Measurements from ENCODE around the gene COMMD1.
A peak's percentile ranks its signal among the peaks of the same experiment; 100 is the strongest.
"Not testable (repeated sequence)": the region's sequence is repeated elsewhere in the genome, so short reads cannot be mapped to it uniquely, and the experiment has no call there.

The COMMD1 gene

DNA sequence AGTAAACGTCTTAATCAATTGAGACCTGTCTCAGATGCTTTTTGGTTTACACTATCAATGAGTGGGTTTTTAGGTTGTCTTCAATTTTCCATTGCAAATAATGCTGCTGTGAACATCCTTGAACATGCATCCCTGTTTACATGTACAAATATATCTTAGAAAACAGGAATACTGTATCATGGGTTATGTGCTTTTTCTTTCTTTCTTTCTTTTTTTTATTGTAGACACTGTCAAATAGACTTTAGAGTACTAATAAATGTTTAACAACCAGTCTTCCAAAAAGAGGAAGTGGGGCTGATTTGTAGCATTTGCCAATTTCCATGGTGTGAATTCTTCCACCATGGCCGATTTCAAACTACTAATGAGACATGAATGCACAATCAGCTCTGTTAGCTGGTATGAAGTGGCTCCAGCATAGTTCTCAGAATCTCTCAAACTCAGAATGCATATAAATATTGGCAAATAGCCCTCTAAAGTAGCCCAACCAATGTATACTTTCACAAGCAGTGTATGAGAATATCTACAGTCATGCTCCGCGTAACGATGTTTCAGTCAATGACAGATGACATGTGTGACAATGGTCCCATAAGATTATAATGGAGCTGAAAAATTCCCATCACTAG lies 240.1 kb downstream of the COMMD1 start:
- 98% methylated on average over 5 of the region's 5 CpGs for WGBS
- Histone ChIP-seq H3K27ac (ENCODE audit: low read depth, low read length) (no peak overlapping the region), H3K4me3 (ENCODE audit: low read length) (no peak overlapping the region), H3K9ac (ENCODE audit: low read depth, low read length) (no peak overlapping the region), H3K36me3 (ENCODE audit: insufficient read depth, low read length) (no peaks in the 10 kb centered on the region), H3K27me3 (ENCODE audit: insufficient read depth, low read length) (no peaks in the 10 kb centered on the region), H3K4me1 (ENCODE audit: insufficient read depth, low read length) (peaks cover 3% of the 10 kb centered on the region; the same call in 1 of the 2 replicates), H3K9me3 (ENCODE audit: insufficient read depth, low read depth, low read length) (no peaks in the 10 kb centered on the region)

DNA sequence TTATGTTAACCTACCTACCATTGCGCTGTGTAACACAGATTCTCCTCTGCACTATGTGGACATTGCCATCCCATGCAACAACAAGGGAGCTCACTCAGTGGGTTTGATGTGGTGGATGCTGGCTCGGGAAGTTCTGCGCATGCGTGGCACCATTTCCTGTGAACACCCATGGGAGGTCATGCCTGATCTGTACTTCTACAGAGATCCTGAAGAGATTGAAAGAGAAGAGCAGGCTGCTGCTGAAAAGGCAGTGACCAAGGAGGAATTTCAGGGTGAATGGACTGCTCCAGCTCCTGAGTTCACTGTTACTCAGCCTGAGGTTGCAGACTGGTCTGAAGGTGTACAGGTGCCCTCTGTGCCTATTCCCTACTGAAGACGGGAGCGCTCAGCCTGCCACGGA lies 241.3 kb downstream of the COMMD1 start:
- 100% methylated on average over 5 of the region's 7 CpGs for WGBS

DNA sequence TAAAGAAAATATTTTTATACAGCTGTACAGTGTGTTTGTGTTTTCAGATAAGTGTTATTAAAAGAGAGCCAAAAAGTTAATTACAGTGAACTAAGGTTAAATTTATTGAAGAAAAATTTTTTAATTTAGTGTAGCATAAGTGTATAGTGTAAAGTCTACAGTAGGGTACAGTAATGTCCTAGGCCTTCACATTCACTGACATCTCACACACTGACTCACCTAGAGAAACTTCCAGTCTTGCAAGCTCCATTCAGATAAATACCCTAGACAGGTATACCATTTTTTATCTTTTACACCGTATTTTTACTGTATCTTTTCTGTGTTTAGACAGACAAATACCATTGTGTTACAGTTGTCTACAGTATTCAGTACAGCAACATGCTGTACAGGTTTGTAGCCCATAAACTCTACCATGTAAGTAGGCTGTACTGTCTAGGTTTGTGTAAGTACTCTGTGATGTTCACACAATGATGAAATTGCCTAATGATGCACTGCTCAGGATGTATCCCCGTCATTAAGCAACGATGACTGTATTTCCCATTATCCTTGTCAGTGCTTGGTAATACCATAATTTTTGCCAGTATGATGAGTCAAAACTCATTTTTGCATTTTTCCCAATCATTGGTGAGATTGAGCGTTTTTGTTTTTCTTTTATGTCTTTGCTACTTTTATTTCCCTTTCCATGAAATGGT lies 242.3 kb downstream of the COMMD1 start:
- no peaks in the 10 kb centered on the region for H3K36me3 ChIP-seq (ENCODE audit: insufficient read depth, low read length)
- H3K4me1 ChIP-seq (ENCODE audit: insufficient read depth, low read length): peaks cover 20% of the 10 kb centered on the region
- no peaks in the 10 kb centered on the region for H3K27me3 ChIP-seq (ENCODE audit: insufficient read depth, low read length)
- no peaks in the 10 kb centered on the region for H3K9me3 ChIP-seq (ENCODE audit: insufficient read depth, low read depth, low read length)
- no peak overlapping the region for H3K4me3 ChIP-seq (ENCODE audit: low read length)
- WGBS: 97% methylated on average over 4 of the region's 4 CpGs
- H3K9ac ChIP-seq (ENCODE audit: low read depth, low read length): no peak overlapping the region
- H3K27ac ChIP-seq (ENCODE audit: low read depth, low read length): no peak overlapping the region

More for the DNA sequence above, 241.3 kb downstream of the COMMD1 start:
- not testable (repeated sequence) for H3K9ac ChIP-seq (ENCODE audit: low read depth, low read length); H3K36me3 ChIP-seq (ENCODE audit: insufficient read depth, low read length); H3K9me3 ChIP-seq (ENCODE audit: insufficient read depth, low read depth, low read length); H3K27ac ChIP-seq (ENCODE audit: low read depth, low read length); H3K4me3 ChIP-seq (ENCODE audit: low read length); H3K27me3 ChIP-seq (ENCODE audit: insufficient read depth, low read length)
- peaks cover 14% of the 10 kb centered on the region for H3K4me1 ChIP-seq (ENCODE audit: insufficient read depth, low read length)

DNA sequence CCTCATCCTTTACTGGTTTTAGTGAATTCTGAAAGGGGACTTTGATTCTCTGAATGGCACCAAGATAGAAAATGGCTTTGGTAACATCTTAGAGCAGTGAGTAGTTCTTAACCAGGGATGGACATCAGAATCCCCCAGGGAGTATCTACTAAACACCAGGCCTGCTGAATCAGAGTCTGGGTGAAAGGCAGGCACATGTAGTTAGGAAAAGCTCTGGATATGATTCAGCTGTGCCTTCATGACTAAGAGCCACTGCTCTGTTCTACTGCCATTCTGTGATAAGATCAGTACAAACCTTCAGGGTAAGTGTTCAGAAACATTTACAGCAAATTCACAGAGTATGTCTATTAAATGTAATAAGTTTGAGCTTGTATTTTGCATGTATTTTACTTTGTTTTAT lies 244.2 kb downstream of the COMMD1 start:
- H3K27ac ChIP-seq (ENCODE audit: low read depth, low read length): no peak overlapping the region

DNA sequence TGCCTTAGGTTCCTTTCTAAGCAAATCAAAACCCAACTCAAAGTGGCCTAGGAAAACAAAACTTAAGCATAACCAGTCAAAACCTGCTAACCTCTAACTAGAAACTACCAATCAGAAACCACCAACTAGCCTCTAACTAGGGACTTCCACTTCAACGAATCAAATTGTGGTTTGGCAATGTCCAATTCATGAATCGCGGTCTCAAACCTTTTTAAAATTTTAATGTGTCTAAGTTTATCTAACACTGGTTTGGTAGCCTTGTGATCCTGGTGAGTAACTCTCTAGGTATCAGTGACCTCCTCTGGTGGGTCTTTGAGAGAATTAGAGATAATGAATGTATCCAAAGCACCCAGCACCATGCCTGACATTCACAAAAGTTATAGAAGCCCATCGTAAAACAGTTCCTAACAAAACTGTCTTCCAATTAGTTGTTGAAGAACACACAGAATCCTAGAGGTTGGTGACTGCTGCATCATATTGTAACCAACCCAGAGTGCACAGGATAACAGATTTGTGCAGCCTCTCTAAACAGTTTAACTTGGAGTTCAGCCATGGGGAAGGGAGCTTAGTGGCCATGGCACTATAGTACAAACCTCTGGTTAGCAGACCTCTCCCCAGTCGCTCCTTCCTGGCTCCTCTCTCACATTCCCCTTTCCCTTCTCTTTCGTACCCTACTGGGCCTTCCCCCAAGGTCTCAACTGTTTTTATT lies 245.3 kb downstream of the COMMD1 start:
- peak overlapping the region; percentile 54 for H3K27ac ChIP-seq (ENCODE audit: low read depth, low read length)

More for the DNA sequence above, 244.2 kb downstream of the COMMD1 start:
- Histone ChIP-seq H3K4me3 (ENCODE audit: low read length) (no peak overlapping the region), H3K36me3 (ENCODE audit: insufficient read depth, low read length) (no peaks in the 10 kb centered on the region), H3K27me3 (ENCODE audit: insufficient read depth, low read length) (no peaks in the 10 kb centered on the region), H3K9me3 (ENCODE audit: insufficient read depth, low read depth, low read length) (no peaks in the 10 kb centered on the region), H3K4me1 (ENCODE audit: insufficient read depth, low read length) (peaks cover 20% of the 10 kb centered on the region), H3K9ac (ENCODE audit: low read depth, low read length) (no peak overlapping the region)

DNA sequence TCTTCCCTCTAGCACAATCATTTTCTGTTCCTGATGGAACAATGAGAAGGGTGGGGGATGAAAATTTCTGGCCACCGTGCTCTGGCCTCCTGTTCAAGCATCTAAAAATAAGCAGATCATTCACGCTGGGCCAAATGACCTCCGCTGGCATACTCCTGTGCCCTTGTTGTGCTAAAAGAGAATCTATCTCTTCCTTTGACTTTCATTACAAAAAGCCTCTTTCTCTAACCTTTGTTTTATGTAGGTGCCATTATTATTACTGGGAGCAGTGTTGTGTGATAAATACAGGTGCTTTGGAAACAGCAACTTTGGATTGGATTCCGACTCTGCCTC lies 245.8 kb downstream of the COMMD1 start:
- no peak overlapping the region; the same call in 1 of the 2 replicates for H3K9ac ChIP-seq (ENCODE audit: low read depth, low read length)
- no peaks in the 10 kb centered on the region for H3K9me3 ChIP-seq (ENCODE audit: insufficient read depth, low read depth, low read length)
- WGBS: 75% methylated on average over 4 of the region's 4 CpGs
- peak overlapping the region; percentile 54 for H3K27ac ChIP-seq (ENCODE audit: low read depth, low read length)
- H3K27me3 ChIP-seq (ENCODE audit: insufficient read depth, low read length): no peaks in the 10 kb centered on the region
- H3K4me1 ChIP-seq (ENCODE audit: insufficient read depth, low read length): peaks cover 20% of the 10 kb centered on the region
- no peaks in the 10 kb centered on the region for H3K36me3 ChIP-seq (ENCODE audit: insufficient read depth, low read length)
- no peak overlapping the region for H3K4me3 ChIP-seq (ENCODE audit: low read length)

More for the DNA sequence above, 245.3 kb downstream of the COMMD1 start:
- WGBS: 69% methylated on average over 6 of the region's 6 CpGs
- Histone ChIP-seq H3K27me3 (ENCODE audit: insufficient read depth, low read length) (no peaks in the 10 kb centered on the region), H3K36me3 (ENCODE audit: insufficient read depth, low read length) (no peaks in the 10 kb centered on the region), H3K9me3 (ENCODE audit: insufficient read depth, low read depth, low read length) (no peaks in the 10 kb centered on the region), H3K9ac (ENCODE audit: low read depth, low read length) (no peak overlapping the region; the same call in 1 of the 2 replicates), H3K4me3 (ENCODE audit: low read length) (no peak overlapping the region), H3K4me1 (ENCODE audit: insufficient read depth, low read length) (peaks cover 20% of the 10 kb centered on the region)

DNA sequence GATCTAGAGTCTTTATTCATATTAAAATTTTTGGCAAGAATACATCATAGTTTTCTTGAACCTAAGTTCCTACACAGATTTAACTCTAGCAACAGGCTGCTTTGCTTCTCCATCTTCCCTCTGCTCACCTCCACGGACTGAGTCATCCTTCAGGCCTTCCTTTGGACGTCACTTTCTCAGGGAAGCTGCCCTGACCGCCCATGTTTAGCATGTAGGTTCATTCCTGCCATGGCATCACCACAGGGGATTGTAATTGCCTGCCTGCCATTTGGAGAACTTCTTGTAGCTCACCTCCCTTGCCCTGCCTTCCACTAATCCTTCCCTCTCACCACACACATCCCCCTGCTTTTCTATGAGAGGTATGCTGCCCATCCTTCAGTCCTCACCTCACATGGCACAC lies 246.5 kb downstream of the COMMD1 start:
- Histone ChIP-seq H3K27ac (ENCODE audit: low read depth, low read length) (peak overlapping the region; percentile 54; the same call in 1 of the 2 replicates), H3K9ac (ENCODE audit: low read depth, low read length) (no peak overlapping the region), H3K4me3 (ENCODE audit: low read length) (no peak overlapping the region), H3K9me3 (ENCODE audit: insufficient read depth, low read depth, low read length) (no peaks in the 10 kb centered on the region), H3K27me3 (ENCODE audit: insufficient read depth, low read length) (no peaks in the 10 kb centered on the region), H3K4me1 (ENCODE audit: insufficient read depth, low read length) (peaks cover 25% of the 10 kb centered on the region), H3K36me3 (ENCODE audit: insufficient read depth, low read length) (no peaks in the 10 kb centered on the region)
- 68% methylated on average over 3 of the region's 3 CpGs for WGBS

DNA sequence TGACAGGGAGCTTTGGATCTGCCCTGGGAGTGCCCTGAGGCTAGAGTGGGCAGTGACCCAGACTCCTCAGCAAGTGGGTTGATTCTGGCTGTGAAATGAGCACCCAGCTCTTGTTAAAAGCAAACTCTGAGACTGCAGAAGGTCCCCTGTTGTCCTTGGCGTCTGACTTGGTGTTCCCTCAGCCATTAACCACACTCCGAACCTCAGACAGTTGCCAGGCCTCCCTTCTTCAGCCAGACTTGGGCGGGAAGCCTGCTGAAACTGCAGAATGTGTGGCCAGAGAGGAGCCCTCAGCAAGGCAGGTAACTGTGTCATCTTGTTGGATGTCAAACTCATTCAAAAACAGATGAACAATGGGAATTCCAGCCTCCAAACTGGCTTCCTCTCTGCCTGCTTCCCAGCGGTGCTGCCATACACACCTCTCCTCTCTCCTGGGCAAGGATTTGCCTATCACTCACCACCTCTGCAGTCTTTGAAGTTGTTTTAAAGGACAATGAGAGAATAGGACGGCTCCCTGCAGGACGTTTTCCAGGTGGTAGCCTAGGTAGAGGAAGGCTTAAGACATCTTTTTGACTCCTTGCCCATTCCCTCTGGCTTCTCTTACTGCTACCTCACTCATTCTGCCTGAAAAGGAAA lies 251.5 kb downstream of the COMMD1 start:
- no peak overlapping the region; the same call in 1 of the 2 replicates for H3K27ac ChIP-seq (ENCODE audit: low read depth, low read length)
- H3K27me3 ChIP-seq (ENCODE audit: insufficient read depth, low read length): no peaks in the 10 kb centered on the region
- peaks cover 14% of the 10 kb centered on the region for H3K4me1 ChIP-seq (ENCODE audit: insufficient read depth, low read length)
- H3K4me3 ChIP-seq (ENCODE audit: low read length): no peak overlapping the region
- WGBS: 51% methylated on average over 6 of the region's 6 CpGs
- no peaks in the 10 kb centered on the region for H3K36me3 ChIP-seq (ENCODE audit: insufficient read depth, low read length)
- no peak overlapping the region for H3K9ac ChIP-seq (ENCODE audit: low read depth, low read length)
- no peaks in the 10 kb centered on the region for H3K9me3 ChIP-seq (ENCODE audit: insufficient read depth, low read depth, low read length)

DNA sequence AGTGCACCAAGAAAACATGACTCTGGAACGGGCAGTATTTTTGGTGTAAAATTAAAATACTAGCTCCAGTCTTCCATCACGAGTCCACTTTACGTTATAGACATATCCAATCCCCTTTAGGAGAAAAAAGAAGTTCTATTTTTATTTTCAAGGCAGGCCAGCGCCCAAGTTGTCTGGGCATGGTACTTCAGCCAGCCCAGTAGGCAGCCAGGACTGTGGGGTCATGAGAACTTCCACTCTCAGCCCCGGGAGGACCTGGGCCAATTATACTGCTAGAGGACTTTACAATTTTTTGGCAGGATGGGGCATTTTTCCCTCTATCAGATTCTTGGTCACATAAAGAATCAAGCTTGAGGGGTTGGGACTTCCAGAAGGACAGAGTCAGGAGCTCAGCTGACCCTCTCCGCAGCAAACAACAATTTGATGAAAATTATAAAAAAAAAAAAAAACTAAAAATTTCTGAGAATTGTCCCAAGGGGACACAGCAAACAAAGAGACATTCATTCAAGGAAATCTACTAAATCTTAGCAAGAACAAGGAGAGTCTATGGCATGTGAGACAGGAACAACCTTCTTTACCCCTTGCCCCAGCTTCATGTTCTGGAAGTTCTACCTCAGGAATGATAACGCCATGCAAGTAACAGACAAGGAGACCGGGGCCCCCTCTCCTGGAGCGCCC lies 253.1 kb downstream of the COMMD1 start:
- H3K27me3 ChIP-seq (ENCODE audit: insufficient read depth, low read length): no peaks in the 10 kb centered on the region
- H3K27ac ChIP-seq (ENCODE audit: low read depth, low read length): no peak overlapping the region
- WGBS: 90% methylated on average over 8 of the region's 9 CpGs
- H3K9me3 ChIP-seq (ENCODE audit: insufficient read depth, low read depth, low read length): no peaks in the 10 kb centered on the region
- no peaks in the 10 kb centered on the region for H3K36me3 ChIP-seq (ENCODE audit: insufficient read depth, low read length)
- peaks cover 24% of the 10 kb centered on the region for H3K4me1 ChIP-seq (ENCODE audit: insufficient read depth, low read length)
- H3K4me3 ChIP-seq (ENCODE audit: low read length): no peak overlapping the region
- no peak overlapping the region for H3K9ac ChIP-seq (ENCODE audit: low read depth, low read length)

DNA sequence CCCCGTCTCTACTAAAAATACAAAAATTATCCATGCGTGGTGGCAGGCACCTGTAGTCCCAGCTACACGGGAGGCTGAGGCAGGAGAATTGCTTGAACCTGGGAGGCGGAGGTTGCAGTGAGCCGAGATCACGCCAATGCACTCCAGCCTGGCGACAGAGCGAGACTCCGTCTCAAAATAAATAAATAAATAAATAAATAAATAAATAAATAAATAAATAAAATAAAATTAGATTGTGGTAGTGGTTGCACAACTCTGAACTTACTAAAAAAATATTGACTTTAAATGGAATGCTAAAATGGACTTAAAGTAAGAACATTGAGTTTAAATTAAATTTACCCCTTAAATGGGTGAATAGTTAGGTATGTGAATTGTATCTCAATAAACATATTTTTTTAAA lies 255.2 kb downstream of the COMMD1 start:
- not testable (repeated sequence) for H3K9ac ChIP-seq (ENCODE audit: low read depth, low read length); H3K36me3 ChIP-seq (ENCODE audit: insufficient read depth, low read length); H3K27ac ChIP-seq (ENCODE audit: low read depth, low read length); H3K27me3 ChIP-seq (ENCODE audit: insufficient read depth, low read length); H3K4me3 ChIP-seq (ENCODE audit: low read length); H3K9me3 ChIP-seq (ENCODE audit: insufficient read depth, low read depth, low read length)
- peaks cover 30% of the 10 kb centered on the region for H3K4me1 ChIP-seq (ENCODE audit: insufficient read depth, low read length)
- WGBS: 94% methylated on average over 6 of the region's 9 CpGs
